SK-N-MC (cell line): ENCODE results near the gene SUGP1.
"Not testable (repeated sequence)": the region's sequence is repeated elsewhere in the genome, so short reads cannot be mapped to it uniquely, and the experiment has no call there.

Experiments used
- DNase-seq: peaks from one replicate; pipeline ENCODE4 v3.0.0-alpha.2; 2011; ENCODE audit warnings: low read depth, low spot score
- H3K27ac ChIP-seq: fragments of 200-600 bp; sonication (generic); 2 replicates; pipeline ENCODE4 v1.5.1; 2016; ENCODE audit warnings: mixed run types
- H3K36me3 ChIP-seq: fragments of 200-600 bp; sonication (generic); 2 replicates; pipeline ENCODE4 v1.6.1; 2017; ENCODE audit warnings: antibody characterized with exemption, low read length, mixed read lengths; ENCODE audit not compliant: insufficient read depth
- H3K4me3 ChIP-seq: fragments of 200-600 bp; sonication (generic); 2 replicates; pipeline ENCODE4 v1.5.1; 2016
- H3K9ac ChIP-seq: fragments of 200-600 bp; sonication (generic); 2 replicates; pipeline ENCODE4 v1.8.0; 2017; ENCODE audit warnings: mixed run types, mixed read lengths; ENCODE audit not compliant: insufficient read length
- H3K9me3 ChIP-seq: fragments of 200-600 bp; sonication (generic); 2 replicates; pipeline ENCODE4 v1.6.1; 2017; ENCODE audit warnings: low read depth, mild to moderate bottlenecking, antibody characterized with exemption, low read length, moderate library complexity, mixed read lengths
- EZH2 ChIP-seq: fragments of 200-600 bp; sonication (generic); IDR thresholded peaks from one replicate; pipeline ENCODE4 v1.6.1; 2017; ENCODE audit warnings: antibody characterized with exemption
- FOXP2 ChIP-seq: optimal IDR thresholded peaks from 2 replicates; pipeline ENCODE3; 2011; ENCODE audit warnings: mild to moderate bottlenecking, moderate library complexity; ENCODE audit not compliant: insufficient read depth; ENCODE audit errors: extremely low read length, control extremely low read depth
- POLR2AphosphoS5 ChIP-seq: IDR thresholded peaks from 2 replicates; pipeline ENCODE4 v1.6.1; 2012; ENCODE audit warnings: mild to moderate bottlenecking, low read depth, low read length, borderline replicate concordance

SUGP1 gene

GRCh38 chr19:19355606-19356139 is 35.4 kb upstream of the SUGP1 start:
- Histone ChIP-seq H3K9me3 (no peaks in the 10 kb centered on the region), H3K9ac (no peak overlapping the region), H3K36me3 (peaks cover 33% of the 10 kb centered on the region), H3K4me3 (no peak overlapping the region), H3K27ac (no peak overlapping the region)
- no peak for DNase-seq
- no peak for TF ChIP-seq FOXP2
- TF ChIP-seq POLR2AphosphoS5, result no peak
- no peak for TF ChIP-seq EZH2

GRCh38 chr19:19354932-19355331 is 34.6 kb upstream of the SUGP1 start:
- H3K4me3 ChIP-seq, result no peak overlapping the region
- peaks cover 33% of the 10 kb centered on the region for H3K36me3 ChIP-seq
- no peaks in the 10 kb centered on the region for H3K9me3 ChIP-seq
- no peak for TF ChIP-seq FOXP2
- no peak for TF ChIP-seq EZH2
- TF ChIP-seq POLR2AphosphoS5, result no peak
- no peak overlapping the region for H3K9ac ChIP-seq
- no peak for DNase-seq
- no peak overlapping the region for H3K27ac ChIP-seq

- Histone ChIP-seq H3K4me3 (no peak overlapping the region), H3K27ac (no peak overlapping the region), H3K36me3 (peaks cover 39% of the 10 kb centered on the region), H3K9me3 (no peaks in the 10 kb centered on the region), H3K9ac (no peak overlapping the region)
- DNase-seq, result no peak
- TF ChIP-seq POLR2AphosphoS5, result no peak
- no peak for TF ChIP-seq FOXP2
- no peak for TF ChIP-seq EZH2
Measured at GRCh38 chr19:19354007-19354406, 33.7 kb upstream of the SUGP1 start.

DNA sequence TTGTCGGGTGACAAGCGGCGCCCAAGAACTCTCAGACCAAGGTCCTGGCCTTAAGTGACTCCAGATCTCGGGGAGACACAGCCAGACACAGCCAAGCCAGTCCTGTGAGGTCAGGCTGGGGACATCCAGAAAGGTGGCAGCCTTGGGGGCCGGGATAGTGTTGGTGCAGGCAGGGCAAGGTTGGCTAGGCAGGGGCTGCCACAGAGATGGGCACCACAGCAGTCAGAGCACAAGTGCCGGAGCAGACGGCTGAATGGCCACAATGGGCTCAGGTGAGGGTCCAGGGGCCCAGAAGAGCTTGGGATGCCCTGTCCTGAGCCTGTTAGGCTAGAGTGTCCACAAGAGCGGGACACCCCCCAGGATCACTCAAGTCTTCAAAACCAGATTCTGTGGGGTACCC is 32.5 kb upstream of the SUGP1 start:
- H3K9ac ChIP-seq, result no peak overlapping the region
- no peak for TF ChIP-seq POLR2AphosphoS5
- TF ChIP-seq FOXP2, result no peak
- no peak for TF ChIP-seq EZH2
- peaks cover 41% of the 10 kb centered on the region for H3K36me3 ChIP-seq
- no peak overlapping the region for H3K27ac ChIP-seq
- H3K4me3 ChIP-seq, result no peak overlapping the region
- DNase-seq, result no peak
- H3K9me3 ChIP-seq, result no peaks in the 10 kb centered on the region

DNA sequence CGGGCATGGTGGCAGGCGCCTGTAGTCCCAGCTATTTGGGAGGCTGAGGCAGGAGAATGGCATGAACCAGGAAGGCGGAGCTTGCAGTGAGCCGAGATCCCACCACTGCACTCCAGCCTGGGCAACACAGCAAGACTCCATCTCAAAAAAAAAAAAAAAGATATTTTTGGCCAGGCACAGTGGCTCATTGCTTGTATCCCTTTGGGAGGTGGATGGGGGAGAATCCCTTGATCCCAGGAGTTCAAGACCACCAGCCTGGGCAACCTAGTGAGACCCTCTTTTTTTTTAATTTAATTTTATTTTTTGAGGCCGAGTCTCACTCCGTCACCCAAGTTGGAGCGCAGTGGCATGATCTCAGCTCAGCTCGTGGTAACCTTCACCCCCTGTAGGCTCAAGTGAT is 30.4 kb upstream of the SUGP1 start:
- not testable (repeated sequence) for DNase-seq, H3K9me3 ChIP-seq, H3K27ac ChIP-seq, H3K4me3 ChIP-seq, H3K9ac ChIP-seq
- H3K36me3 ChIP-seq, result peaks cover 35% of the 10 kb centered on the region

- Histone ChIP-seq H3K27ac (no peak overlapping the region), H3K9ac (no peak overlapping the region), H3K36me3 (peaks cover 33% of the 10 kb centered on the region), H3K9me3 (no peaks in the 10 kb centered on the region), H3K4me3 (no peak overlapping the region)
- no peak for TF ChIP-seq EZH2
- no peak for TF ChIP-seq POLR2AphosphoS5
- no peak for DNase-seq
Measured at GRCh38 chr19:19349365-19349764, 29.1 kb upstream of the SUGP1 start.

DNA sequence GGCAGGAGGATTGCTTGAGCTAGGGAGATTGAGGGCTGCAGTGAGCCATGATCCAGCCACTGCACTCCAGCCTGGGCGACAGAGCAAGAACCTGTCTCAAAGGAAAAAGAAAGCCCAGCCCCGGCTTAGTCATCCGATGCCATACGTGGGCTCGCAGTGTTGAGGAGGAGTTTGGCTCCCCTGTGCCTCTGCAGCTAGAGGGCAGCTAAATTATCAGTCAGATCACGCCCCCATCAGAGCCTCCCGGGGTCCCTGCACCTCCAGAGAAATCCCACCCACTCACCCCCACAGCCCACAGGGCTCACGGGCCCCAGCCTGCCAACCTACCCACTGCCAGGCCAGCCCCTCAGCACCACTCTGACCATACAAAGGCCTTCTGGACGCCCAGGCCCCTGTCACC is 28.0 kb upstream of the SUGP1 start:
- H3K9ac ChIP-seq, result no peak overlapping the region
- TF ChIP-seq FOXP2 (no peak), POLR2AphosphoS5 (no peak), EZH2 (no peak)
- no peak overlapping the region for H3K27ac ChIP-seq
- no peaks in the 10 kb centered on the region for H3K9me3 ChIP-seq
- peaks cover 22% of the 10 kb centered on the region; the same call in 1 of the 2 replicates for H3K36me3 ChIP-seq
- H3K4me3 ChIP-seq, result no peak overlapping the region
- no peak for DNase-seq

- Histone ChIP-seq H3K4me3 (no peak overlapping the region), H3K9me3 (no peaks in the 10 kb centered on the region), H3K9ac (no peak overlapping the region), H3K27ac (no peak overlapping the region), H3K36me3 (peaks cover 22% of the 10 kb centered on the region; the same call in 1 of the 2 replicates)
- no peak for TF ChIP-seq EZH2
- TF ChIP-seq FOXP2, result no peak
- TF ChIP-seq POLR2AphosphoS5, result no peak
- DNase-seq, result no peak
Measured at GRCh38 chr19:19347401-19348110, 27.2 kb upstream of the SUGP1 start.

- Histone ChIP-seq H3K27ac (no peak overlapping the region), H3K4me3 (no peak overlapping the region), H3K9me3 (no peaks in the 10 kb centered on the region), H3K36me3 (peaks cover 20% of the 10 kb centered on the region; the same call in 1 of the 2 replicates), H3K9ac (no peak overlapping the region)
- TF ChIP-seq EZH2 (no peak), POLR2AphosphoS5 (no peak), FOXP2 (no peak)
- DNase-seq, result no peak
Measured at GRCh38 chr19:19345970-19346369, 25.7 kb upstream of the SUGP1 start.

DNA sequence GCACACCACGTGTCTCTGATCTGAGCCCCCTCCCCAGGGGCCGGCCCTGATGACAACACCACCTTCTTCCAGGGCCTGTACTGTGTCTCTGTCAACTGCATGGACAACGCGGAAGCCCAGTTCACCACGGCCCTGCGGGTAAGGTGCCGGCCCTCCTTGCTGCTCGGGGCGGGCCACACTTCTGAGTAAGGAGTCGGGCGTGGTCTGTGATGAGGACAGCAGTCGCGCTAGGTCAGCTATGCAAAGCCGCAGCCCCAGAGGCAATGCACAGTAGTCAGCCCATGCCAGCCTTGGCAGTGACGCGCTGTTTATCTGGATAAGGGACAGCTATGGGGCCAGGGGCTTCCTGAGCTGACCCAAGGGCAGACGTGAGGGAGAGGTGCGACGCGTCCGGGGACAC is 24.9 kb upstream of the SUGP1 start:
- Histone ChIP-seq H3K36me3 (peaks cover 24% of the 10 kb centered on the region; the same call in 1 of the 2 replicates), H3K27ac (no peak overlapping the region)
- TF ChIP-seq EZH2, result no peak
- TF ChIP-seq POLR2AphosphoS5, result no peak
- TF ChIP-seq FOXP2, result no peak

More for the DNA sequence above, 24.9 kb upstream of the SUGP1 start:
- DNase-seq, result no peak
- Histone ChIP-seq H3K4me3 (no peak overlapping the region), H3K9ac (no peak overlapping the region), H3K9me3 (no peaks in the 10 kb centered on the region)
